Stimulated activated CD4-positive, alpha-beta T cell treated with anti-CD3 and anti-CD28 coated beads, Interleukin-1b, Interleukin-23, amount 100 ng/mL, for 4 hours (primary cell): ENCODE measurements around the gene DCTN2.
"Not testable (repeated sequence)": the region's sequence is repeated elsewhere in the genome, so short reads cannot be mapped to it uniquely, and the experiment has no call there.

Experiments used
- DNase-seq, 2 donors: peaks; one replicate each; pipeline ENCODE4 v3.0.0-alpha.2; 2020; ENCODE audit warnings: low read depth in 2 of 2

DCTN2 gene

DNA sequence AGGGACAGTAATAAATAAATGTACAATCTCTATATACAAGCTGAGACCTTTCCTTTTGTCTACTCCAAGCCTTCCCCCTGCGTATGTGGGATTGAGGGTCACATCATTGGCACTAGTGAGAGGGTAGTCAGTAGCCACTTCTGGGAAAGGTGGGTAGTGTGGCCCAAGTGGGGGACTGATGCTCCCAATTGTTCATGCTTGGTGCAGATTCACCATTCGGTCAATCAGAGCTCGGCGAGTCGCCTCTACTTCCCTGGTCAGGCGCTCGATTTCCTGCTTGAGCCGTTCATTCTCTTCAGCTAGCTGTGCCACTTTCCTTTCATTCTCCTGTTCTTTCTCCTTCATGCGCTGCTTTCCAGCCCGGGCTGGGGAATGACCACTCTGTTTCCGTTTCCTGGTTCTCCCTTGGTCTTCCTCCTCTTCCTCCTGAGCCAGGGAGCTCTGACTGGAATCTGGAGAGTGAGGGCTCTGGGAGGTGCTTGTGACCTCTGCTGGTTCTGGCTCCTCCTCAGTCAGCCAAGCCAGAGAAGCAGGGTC is 30.3 kb downstream of the DCTN2 start:
- DNase-seq = no peak

GRCh38 chr12:57515934-57516541 is 31.0 kb downstream of the DCTN2 start:
- DNase-seq = no peak

DNA sequence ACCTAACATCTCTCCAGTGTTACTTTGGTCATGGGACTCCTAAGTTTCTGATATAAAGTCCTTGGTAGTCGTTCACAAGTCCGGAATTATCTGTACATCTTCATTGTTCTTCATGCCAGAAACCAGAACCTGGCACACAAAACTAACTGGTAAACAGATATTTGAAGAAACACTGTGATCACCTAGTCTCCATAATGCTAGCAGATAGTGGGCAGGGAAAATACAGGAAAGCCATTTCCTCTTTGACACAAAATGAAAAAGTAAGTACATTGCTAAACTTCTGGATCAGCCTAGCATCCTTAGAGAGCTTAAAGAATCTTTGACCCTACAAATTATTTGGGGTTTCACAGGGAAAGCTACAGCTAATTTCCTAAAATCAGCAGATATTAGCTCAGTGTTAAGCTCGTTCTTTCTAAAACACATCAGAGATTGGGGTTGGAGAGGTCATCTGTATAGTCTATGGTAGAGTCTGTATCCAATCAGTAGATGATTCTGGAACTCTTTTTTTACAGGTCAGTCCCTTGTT is 31.5 kb downstream of the DCTN2 start:
- no peak for DNase-seq

DNA sequence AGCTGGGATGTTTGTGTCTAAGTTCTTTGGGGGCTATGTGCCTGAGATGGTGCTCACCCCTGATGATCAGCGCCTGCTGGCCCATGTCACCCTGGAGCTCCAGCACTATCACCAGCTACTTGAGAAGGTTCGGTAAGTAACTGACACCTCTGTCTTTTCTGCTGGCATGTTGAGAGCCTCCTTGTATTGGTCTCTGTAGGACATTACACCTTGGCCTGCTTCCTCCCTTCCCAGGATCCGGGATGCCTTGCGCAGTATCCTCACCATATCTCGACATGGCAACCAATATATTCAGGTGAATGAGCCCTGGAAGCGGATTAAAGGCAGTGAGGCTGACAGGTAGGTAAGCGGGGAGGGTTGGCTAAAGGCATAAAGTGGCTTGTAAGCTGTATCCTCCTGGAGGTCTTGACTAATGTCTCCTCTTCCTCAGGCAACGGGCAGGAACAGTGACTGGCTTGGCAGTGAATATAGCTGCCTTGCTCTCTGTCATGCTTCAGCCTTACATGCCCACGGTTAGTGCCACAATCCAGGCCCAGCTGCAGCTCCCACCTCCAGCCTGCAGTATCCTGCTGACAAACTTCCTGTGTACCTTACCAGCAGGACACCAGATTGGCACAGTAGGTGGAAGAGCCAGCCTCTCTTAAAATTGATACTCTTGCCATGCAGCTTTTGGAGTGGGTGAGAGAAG is 32.1 kb downstream of the DCTN2 start:
- no peak for DNase-seq

- not testable (repeated sequence) for DNase-seq
Observed at GRCh38 chr12:57514246-57514645, 32.7 kb downstream of the DCTN2 start.

DNA sequence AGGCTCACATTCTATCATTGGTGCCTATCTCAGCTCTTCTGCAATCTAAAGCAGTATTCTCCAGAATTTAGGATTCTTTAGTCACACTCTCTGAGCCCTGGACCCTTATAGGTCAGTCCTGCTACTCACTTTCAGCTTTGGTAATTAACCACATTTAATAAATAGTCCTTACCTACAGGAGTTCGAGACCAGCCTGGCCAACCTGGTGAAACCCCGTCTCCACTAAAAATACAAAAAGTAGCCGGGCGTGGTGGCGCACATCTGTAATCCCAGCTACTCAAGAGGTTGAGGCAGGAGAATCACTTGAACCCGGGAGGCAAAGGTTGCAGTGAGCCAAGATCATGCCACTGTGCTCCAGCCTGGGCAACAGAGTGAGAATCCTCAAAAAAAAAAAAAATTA is 33.3 kb downstream of the DCTN2 start:
- not testable (repeated sequence) for DNase-seq

- DNase-seq = no peak
Observed at GRCh38 chr12:57513266-57513665, 33.7 kb downstream of the DCTN2 start.

DNA sequence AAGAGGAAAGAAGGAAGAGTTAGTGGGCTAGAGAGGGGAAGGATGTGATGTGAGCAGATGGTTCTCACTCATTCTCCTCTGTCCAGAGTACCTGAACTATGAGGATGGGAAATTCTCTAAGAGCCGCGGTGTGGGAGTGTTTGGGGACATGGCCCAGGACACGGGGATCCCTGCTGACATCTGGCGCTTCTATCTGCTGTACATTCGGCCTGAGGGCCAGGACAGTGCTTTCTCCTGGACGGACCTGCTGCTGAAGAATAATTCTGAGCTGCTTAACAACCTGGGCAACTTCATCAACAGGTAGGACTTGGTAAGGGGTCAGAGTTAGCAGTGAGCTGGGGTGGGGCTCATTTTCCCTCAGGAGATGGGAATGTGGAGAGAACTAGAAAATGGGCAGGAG is 34.3 kb downstream of the DCTN2 start:
- no peak for DNase-seq

DNA sequence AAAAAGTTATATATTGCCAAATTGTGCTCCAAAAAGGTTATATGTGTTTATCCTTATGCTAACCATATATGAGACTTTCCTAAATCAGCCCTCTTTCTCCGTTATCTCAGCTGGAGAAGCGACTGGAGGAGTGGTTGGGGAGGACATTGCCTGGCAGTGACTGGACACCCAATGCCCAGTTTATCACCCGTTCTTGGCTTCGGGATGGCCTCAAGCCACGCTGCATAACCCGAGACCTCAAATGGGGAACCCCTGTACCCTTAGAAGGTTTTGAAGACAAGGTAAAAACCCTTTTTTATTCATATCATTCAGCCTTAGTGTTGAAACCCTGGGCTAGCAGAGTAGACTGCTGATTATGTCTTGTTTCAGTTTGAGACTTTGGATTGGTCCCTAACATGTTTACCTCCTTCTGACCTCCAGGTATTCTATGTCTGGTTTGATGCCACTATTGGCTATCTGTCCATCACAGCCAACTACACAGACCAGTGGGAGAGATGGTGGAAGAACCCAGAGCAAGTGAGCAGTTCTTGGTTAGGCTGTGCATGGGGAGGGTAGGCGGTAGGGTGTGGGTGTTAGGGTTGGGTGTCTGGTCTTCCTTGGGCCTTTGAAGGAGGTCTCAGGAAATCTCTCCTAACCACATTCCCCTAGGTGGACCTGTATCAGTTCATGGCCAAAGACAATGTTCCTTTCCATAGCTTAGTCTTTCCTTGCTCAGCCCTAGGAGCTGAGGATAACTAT is 35.2 kb downstream of the DCTN2 start:
- no peak for DNase-seq

GRCh38 chr12:57511161-57511560 is 35.8 kb downstream of the DCTN2 start:
- DNase-seq = no peak

DNA sequence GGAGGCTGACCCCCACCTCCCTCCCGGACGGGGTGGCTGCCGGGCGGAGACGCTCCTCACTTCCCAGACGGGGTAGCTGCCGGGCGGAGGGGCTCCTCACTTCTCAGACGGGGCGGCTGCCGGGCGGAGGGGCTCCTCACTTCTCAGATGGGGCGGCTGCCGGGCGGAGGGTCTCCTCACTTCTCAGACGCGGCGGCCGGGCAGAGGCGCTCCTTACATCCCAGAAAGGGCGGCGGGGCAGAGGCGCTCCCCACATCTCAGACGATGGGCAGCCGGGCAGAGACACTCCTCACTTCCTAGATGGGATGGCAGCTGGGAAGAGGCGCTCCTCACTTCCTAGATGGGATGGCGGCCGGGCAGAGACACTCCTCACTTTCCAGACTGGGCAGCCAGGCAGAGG is 39.2 kb downstream of the DCTN2 start:
- not testable (repeated sequence) for DNase-seq

DNA sequence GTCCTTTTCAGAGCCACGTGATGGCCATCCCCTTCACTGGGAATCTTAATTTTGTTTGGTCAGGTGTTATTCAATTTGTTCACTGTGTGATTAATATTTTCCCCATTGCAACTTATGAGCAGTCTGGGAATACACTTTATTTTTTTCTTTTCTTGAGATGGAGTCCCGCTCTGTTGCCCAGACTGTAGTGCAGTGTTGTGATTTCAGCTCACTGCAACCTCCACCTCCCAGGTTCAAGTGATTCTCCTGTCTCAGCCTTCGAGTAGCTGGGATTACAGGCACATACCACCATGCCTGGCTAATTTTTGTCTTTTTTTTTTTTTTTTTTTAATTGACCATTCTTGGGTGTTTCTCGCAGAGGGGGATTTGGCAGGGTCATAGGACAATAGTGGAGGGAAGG is 40.5 kb downstream of the DCTN2 start:
- DNase-seq = not testable (repeated sequence)

GRCh38 chr12:57502311-57502969 is 44.6 kb downstream of the DCTN2 start:
- DNase-seq = not testable (repeated sequence)

GRCh38 chr12:57500213-57500612 is 46.8 kb downstream of the DCTN2 start:
- no peak for DNase-seq

DNA sequence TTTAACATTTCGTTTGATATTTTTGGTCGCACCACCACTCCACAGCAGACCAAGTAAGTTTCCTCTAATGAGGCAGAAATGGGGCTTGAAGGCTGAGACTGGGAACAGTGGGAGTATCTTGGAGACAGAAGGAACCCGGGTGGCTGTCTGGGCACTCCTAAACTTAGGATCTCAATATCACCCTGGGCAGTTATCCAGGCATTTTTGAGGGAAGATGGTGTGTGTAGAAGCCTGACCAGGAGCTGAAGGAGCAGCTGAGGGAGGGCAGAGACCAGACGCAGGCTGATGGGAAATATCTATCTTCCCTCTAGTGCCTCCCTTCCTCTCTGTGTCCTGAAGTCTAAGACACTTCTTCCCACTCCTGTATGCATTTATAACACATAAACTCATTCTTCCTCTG is 48.4 kb downstream of the DCTN2 start:
- DNase-seq = no peak

DNA sequence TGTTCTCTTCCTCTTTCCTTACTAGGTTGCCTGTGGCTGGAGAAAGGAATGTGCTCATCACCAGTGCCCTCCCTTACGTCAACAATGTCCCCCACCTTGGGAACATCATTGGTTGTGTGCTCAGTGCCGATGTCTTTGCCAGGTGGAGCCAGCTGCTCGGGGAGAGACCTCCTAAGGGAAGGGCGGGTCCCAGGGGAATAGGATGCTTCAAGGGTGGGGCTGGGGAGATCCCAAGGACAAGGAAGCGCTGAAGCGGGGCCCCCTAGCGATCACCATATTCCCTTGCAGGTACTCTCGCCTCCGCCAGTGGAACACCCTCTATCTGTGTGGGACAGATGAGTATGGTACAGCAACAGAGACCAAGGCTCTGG is 48.9 kb downstream of the DCTN2 start:
- no peak for DNase-seq

GRCh38 chr12:57497223-57498131 is 49.5 kb downstream of the DCTN2 start:
- DNase-seq = no peak

- DNase-seq = no peak
Observed at GRCh38 chr12:57496822-57497221, 50.2 kb downstream of the DCTN2 start.

DNA sequence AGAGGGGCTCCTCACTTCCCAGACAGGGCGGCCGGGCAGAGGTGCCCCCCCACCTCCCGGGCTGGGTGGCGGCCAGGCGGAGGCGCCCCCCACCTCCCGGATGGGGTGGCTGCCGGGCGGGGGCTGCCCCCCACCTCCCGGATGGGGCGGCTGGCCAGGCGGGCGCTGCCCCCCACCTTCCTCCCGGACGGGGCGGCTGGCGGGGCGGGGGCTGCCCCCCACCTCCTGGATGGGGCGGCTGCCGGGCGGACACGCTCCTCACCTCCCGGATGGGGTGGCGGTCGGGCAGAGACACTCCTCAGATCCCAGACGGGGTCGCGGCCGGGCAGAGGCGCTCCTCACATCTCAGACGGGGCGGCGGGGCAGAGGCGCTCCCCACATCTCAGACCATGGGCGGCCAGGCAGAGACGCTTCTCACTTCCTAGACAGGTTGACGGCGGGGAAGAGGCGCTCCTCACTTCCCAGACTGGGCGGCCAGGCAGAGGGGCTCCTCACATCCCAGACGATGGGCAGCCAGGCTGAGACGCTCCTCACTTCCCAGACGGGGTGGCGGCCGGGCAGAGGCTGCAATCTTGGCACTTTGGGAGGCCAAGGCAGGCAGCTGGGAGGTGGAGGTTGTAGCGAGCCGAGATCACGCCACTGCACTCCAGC is 51.8 kb downstream of the DCTN2 start:
- not testable (repeated sequence) for DNase-seq
